H9 (cell line): ENCODE results near the gene PLEKHJ1. TPM values are rescaled to one million over a fixed set of nuclear protein-coding genes. Genes with fewer than 3 reads are reported as not detected.

ENCODE experiments used
- DNase-seq: peaks from one replicate; pipeline ENCODE4 v3.0.0-alpha.2; 2017
- H2AFZ ChIP-seq: one replicate; pipeline ENCODE4 v1.6.1; 2013; ENCODE audit warnings: mild to moderate bottlenecking, low read length, control low read depth, moderate library complexity
- H2AK5ac ChIP-seq: 2 replicates; pipeline ENCODE4 v1.6.1; 2013; ENCODE audit warnings: low read length, control low read depth, mixed read lengths; ENCODE audit not compliant: insufficient read length
- H2BK120ac ChIP-seq: one replicate; pipeline ENCODE4 v1.6.1; 2013; ENCODE audit warnings: low read depth, mild to moderate bottlenecking, low read length, control low read depth, inconsistent platforms; ENCODE audit not compliant: poor library complexity, severe bottlenecking
- H2BK12ac ChIP-seq: 2 replicates; pipeline ENCODE4 v1.6.1; 2013; ENCODE audit warnings: low read length, control low read depth, mixed read lengths, low read depth; ENCODE audit not compliant: insufficient read length
- H2BK15ac ChIP-seq: 2 replicates; pipeline ENCODE4 v1.6.1; 2013; ENCODE audit warnings: low read depth, low read length, control low read depth
- H2BK20ac ChIP-seq: one replicate; pipeline ENCODE4 v1.6.1; 2013; ENCODE audit warnings: low read depth, mild to moderate bottlenecking, low read length, control low read depth, inconsistent platforms; ENCODE audit not compliant: poor library complexity, severe bottlenecking
- H2BK5ac ChIP-seq: 2 replicates; pipeline ENCODE4 v1.6.1; 2013; ENCODE audit warnings: low read length, control low read depth, mixed read lengths; ENCODE audit not compliant: insufficient read length
- H3K14ac ChIP-seq: 2 replicates; pipeline ENCODE4 v1.6.1; 2013; ENCODE audit warnings: low read length, control low read depth; ENCODE audit not compliant: insufficient read depth
- H3K18ac ChIP-seq: 2 replicates; pipeline ENCODE4 v1.6.1; 2013; ENCODE audit warnings: low read depth, mild to moderate bottlenecking, mixed read lengths, low read length, control low read depth; ENCODE audit not compliant: insufficient read length
- H3K23ac ChIP-seq: 2 replicates; pipeline ENCODE4 v1.6.1; 2013; ENCODE audit warnings: low read length, control low read depth, mixed read lengths, low read depth; ENCODE audit not compliant: insufficient read length
- H3K23me2 ChIP-seq: 2 replicates; pipeline ENCODE4 v1.6.1; 2013; ENCODE audit warnings: low read depth, mild to moderate bottlenecking, mixed read lengths, low read length, control low read depth; ENCODE audit not compliant: insufficient read length, poor library complexity, severe bottlenecking
- H3K27ac ChIP-seq: 2 replicates; pipeline ENCODE4 v1.5.1; 2013; ENCODE audit warnings: low read length, control low read depth, mixed read lengths, low read depth; ENCODE audit not compliant: insufficient read length
- H3K27me3 ChIP-seq: 2 replicates; pipeline ENCODE4 v1.6.1; 2013; ENCODE audit warnings: low read length, control low read depth, inconsistent platforms; ENCODE audit not compliant: insufficient read depth
- H3K4ac ChIP-seq: 2 replicates; pipeline ENCODE4 v1.6.1; 2013; ENCODE audit warnings: low read depth, mild to moderate bottlenecking, control low read depth, inconsistent platforms, low read length, moderate library complexity
- H3K4me1 ChIP-seq: 2 replicates; pipeline ENCODE4 v1.6.1; 2013; ENCODE audit warnings: low read length, control low read depth, inconsistent platforms; ENCODE audit not compliant: insufficient read depth
- H3K4me2 ChIP-seq: 2 replicates; pipeline ENCODE4 v1.6.1; 2013; ENCODE audit warnings: low read length, control low read depth, mixed read lengths; ENCODE audit not compliant: insufficient read length, insufficient read depth
- H3K56ac ChIP-seq: 2 replicates; pipeline ENCODE4 v1.6.1; 2013; ENCODE audit warnings: low read depth, mild to moderate bottlenecking, mixed read lengths, low read length, control low read depth; ENCODE audit not compliant: insufficient read length
- H3K79me1 ChIP-seq: 2 replicates; pipeline ENCODE4 v1.6.1; 2013; ENCODE audit warnings: low read depth, mild to moderate bottlenecking, moderate library complexity, low read length, control low read depth, inconsistent platforms; ENCODE audit not compliant: insufficient read depth, poor library complexity, severe bottlenecking
- H3K79me2 ChIP-seq: 2 replicates; pipeline ENCODE4 v1.6.1; 2013; ENCODE audit warnings: low read length, control low read depth, inconsistent platforms; ENCODE audit not compliant: insufficient read depth
- H3K9ac ChIP-seq: 2 replicates; pipeline ENCODE4 v1.6.1; 2013; ENCODE audit warnings: low read length, control low read depth, mixed read lengths; ENCODE audit not compliant: insufficient read length; ENCODE audit errors: extremely low read depth
- H3K9me3 ChIP-seq: one replicate; pipeline ENCODE4 v1.6.1; 2013; ENCODE audit warnings: low read depth, low read length, inconsistent platforms; ENCODE audit not compliant: control insufficient read depth
- H3T11ph ChIP-seq: one replicate; pipeline ENCODE4 v1.6.1; 2013; ENCODE audit warnings: mild to moderate bottlenecking, low read length, control low read depth, inconsistent platforms
- H4K20me1 ChIP-seq: one replicate; pipeline ENCODE4 v1.6.1; 2013; ENCODE audit not compliant: control insufficient read depth, insufficient read length, insufficient read depth
- H4K5ac ChIP-seq: 2 replicates; pipeline ENCODE4 v1.6.1; 2013; ENCODE audit warnings: low read depth, mild to moderate bottlenecking, mixed read lengths, low read length, control low read depth; ENCODE audit not compliant: insufficient read length
- H4K8ac ChIP-seq: replicated peaks from 2 replicates; pipeline ENCODE4 v1.6.1; 2013; ENCODE audit warnings: low read length, control low read depth, mixed read lengths, low read depth; ENCODE audit not compliant: insufficient read length
- H4K91ac ChIP-seq: 2 replicates; pipeline ENCODE4 v1.6.1; 2013; ENCODE audit warnings: low read depth, mild to moderate bottlenecking, moderate library complexity, mixed read lengths, low read length, control low read depth; ENCODE audit not compliant: insufficient read length
- H3K27ac Mint-ChIP-seq, 3 experiments: 2 replicates in 2 of 3; 3 replicates in 1 of 3; pipeline ENCODE4 v1.8.0; 2020 to 2021; ENCODE audit warnings: mixed read lengths in 3 of 3, mild to moderate bottlenecking in 1 of 3, moderate library complexity in 1 of 3
- H3K27me3 Mint-ChIP-seq: 2 replicates; pipeline ENCODE4 v1.8.0; 2021; ENCODE audit warnings: low read depth, mild to moderate bottlenecking, moderate library complexity, mixed read lengths
- H3K36me3 Mint-ChIP-seq, 3 experiments: 2 replicates in 2 of 3; 3 replicates in 1 of 3; pipeline ENCODE4 v1.8.0; 2020 to 2021; ENCODE audit warnings: low read depth in 3 of 3, mixed read lengths in 3 of 3; ENCODE audit not compliant: insufficient read depth in 1 of 3
- H3K4me1 Mint-ChIP-seq, 2 experiments: 2 replicates each; pipeline ENCODE4 v1.8.0; 2020; ENCODE audit warnings: mixed read lengths in 2 of 2
- H3K4me3 Mint-ChIP-seq, 2 experiments: 2 replicates in 1 of 2; 3 replicates in 1 of 2; pipeline ENCODE4 v1.8.0; 2020 to 2021; ENCODE audit warnings: mild to moderate bottlenecking in 2 of 2, mixed read lengths in 2 of 2, moderate library complexity in 1 of 2
- H3K9me3 Mint-ChIP-seq, 2 experiments: 2 replicates in 1 of 2; 3 replicates in 1 of 2; pipeline ENCODE4 v1.8.0; 2020; ENCODE audit warnings: mild to moderate bottlenecking in 2 of 2, mixed read lengths in 2 of 2, moderate library complexity in 1 of 2
- WGBS: extraction: QIAGEN DNeasy Blood & Tissue Kit; methylation state at CpG from one replicate; pipeline ENCODE4 v1.1.7; 2013; ENCODE audit warnings: missing lambda C conversion rate, low lambda C conversion rate, mixed read lengths; ENCODE audit not compliant: insufficient read length; ENCODE audit errors: extremely low coverage; 5-methylcytosine and 5-hydroxymethylcytosine counted together
- total RNA-seq: library from RNA; stranded (reverse); gene quantifications from 2 replicates; pipeline ENCODE4 v1.2.1, GENCODE V29; 2021
- TF ChIP-seq, protein P1 (sequence below): fragments of 200-600 bp; sonication (generic); conservative IDR thresholded peaks from 3 replicates; pipeline ENCODE4 v1.8.0; 2021; ENCODE audit warnings: antibody characterized with exemption, mild to moderate bottlenecking

Gene PLEKHJ1
- total RNA-seq, 1 experiment from 2014 or later = 139 TPM

- no peaks in the 10 kb centered on the region for H3K27me3 ChIP-seq
- Mint-ChIP-seq H3K4me1 (peaks cover 5 to 9% of the 10 kb centered on the region in 2 experiments), H3K9me3 (no peaks in the 10 kb centered on the region; a peak in 1 of 5 replicates), H3K36me3 (peaks cover 6 to 48% (median 35%) of the 10 kb centered on the region in 3 experiments; a peak in 6 of 7 replicates), H3K27me3 (no peaks in the 10 kb centered on the region; the same call in 1 of the 2 replicates), H3K4me3 (no peak overlapping the region), H3K27ac (peak overlapping the region in 2 of 3 experiments; percentile 83 to 85; a peak in 3 of 7 replicates)
- H2BK15ac ChIP-seq = no peak overlapping the region
- H3K4ac ChIP-seq = no peak overlapping the region
- TF ChIP-seq, protein P1, sequence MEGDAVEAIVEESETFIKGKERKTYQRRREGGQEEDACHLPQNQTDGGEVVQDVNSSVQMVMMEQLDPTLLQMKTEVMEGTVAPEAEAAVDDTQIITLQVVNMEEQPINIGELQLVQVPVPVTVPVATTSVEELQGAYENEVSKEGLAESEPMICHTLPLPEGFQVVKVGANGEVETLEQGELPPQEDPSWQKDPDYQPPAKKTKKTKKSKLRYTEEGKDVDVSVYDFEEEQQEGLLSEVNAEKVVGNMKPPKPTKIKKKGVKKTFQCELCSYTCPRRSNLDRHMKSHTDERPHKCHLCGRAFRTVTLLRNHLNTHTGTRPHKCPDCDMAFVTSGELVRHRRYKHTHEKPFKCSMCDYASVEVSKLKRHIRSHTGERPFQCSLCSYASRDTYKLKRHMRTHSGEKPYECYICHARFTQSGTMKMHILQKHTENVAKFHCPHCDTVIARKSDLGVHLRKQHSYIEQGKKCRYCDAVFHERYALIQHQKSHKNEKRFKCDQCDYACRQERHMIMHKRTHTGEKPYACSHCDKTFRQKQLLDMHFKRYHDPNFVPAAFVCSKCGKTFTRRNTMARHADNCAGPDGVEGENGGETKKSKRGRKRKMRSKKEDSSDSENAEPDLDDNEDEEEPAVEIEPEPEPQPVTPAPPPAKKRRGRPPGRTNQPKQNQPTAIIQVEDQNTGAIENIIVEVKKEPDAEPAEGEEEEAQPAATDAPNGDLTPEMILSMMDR = peak; percentile 33; the same call in 2 of the 3 replicates
- no peaks in the 10 kb centered on the region for H3K4me1 ChIP-seq
- H4K8ac ChIP-seq = no peak overlapping the region
- H2BK120ac ChIP-seq = no peak overlapping the region
- H4K5ac ChIP-seq = no peak overlapping the region
- H4K20me1 ChIP-seq = no peaks in the 10 kb centered on the region
- H3K79me1 ChIP-seq = no peaks in the 10 kb centered on the region
- H3K9me3 ChIP-seq = no peaks in the 10 kb centered on the region
- H3K79me2 ChIP-seq = no peaks in the 10 kb centered on the region; the same call in 1 of the 2 replicates
- H3K4me2 ChIP-seq = no peak overlapping the region
- no peak overlapping the region for H3K18ac ChIP-seq
- H4K91ac ChIP-seq = no peak overlapping the region
- no peak overlapping the region for H2BK5ac ChIP-seq
- H2AK5ac ChIP-seq = no peak overlapping the region
- H2BK12ac ChIP-seq = no peak overlapping the region
- peak; percentile 53 for DNase-seq
- no peak overlapping the region for H3T11ph ChIP-seq
- no CpG with 5 or more reads among the region's 21 CpGs for WGBS
- H3K14ac ChIP-seq = no peak overlapping the region
- H3K56ac ChIP-seq = no peak overlapping the region
- H3K27ac ChIP-seq = no peak overlapping the region
- no peak overlapping the region for H3K23ac ChIP-seq
- H3K23me2 ChIP-seq = peaks cover 9% of the 10 kb centered on the region
- no peak overlapping the region for H2AFZ ChIP-seq
- H3K9ac ChIP-seq = no peak overlapping the region
- no peak overlapping the region for H2BK20ac ChIP-seq
Measured at GRCh38 chr19:2231621-2232221, 4.4 kb downstream of the PLEKHJ1 start.
